ENCODE measurements around the gene UPF3A.

The UPF3A gene

DNA sequence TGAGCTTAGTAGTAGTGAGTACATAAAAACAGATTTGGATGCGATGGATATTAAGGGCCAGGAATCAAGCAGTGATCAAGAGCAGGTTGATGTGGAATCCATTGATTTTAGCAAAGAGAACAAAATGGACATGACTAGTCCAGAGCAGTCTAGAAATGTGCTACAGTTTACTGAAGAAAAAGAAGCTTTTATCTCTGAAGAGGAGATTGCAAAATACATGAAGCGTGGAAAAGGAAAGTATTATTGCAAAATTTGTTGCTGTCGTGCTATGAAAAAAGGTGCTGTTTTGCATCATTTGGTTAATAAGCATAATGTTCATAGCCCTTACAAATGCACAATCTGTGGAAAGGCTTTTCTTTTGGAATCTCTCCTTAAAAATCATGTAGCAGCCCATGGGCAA lies 44.3 kb downstream of the UPF3A start:
- Histone ChIP-seq H2BK15ac (ENCODE audit: low read length) (no peak overlapping the region), H3K4me3 (ENCODE audit: low read length in 2 of 2) (no peak overlapping the region), H3K18ac (ENCODE audit: low read length) (no peak overlapping the region), H2BK5ac (ENCODE audit: low read length) (no peak overlapping the region), H3K27ac (replicated peaks; ENCODE audit: low read length) (no peak overlapping the region), H4K8ac (ENCODE audit: low read depth, low read length) (no peak overlapping the region), H3K27me3 (ENCODE audit: control insufficient read depth in 3 of 3, insufficient read depth in 3 of 3, low read depth in 1 of 3, low read length in 3 of 3) (no peaks in the 10 kb centered on the region), H3K4me1 (ENCODE audit: control insufficient read depth in 2 of 2, insufficient read depth in 1 of 2, low read depth in 1 of 2, low read length in 2 of 2) (no peaks in the 10 kb centered on the region), H3K4ac (ENCODE audit: low read length) (no peak overlapping the region), H3K14ac (ENCODE audit: low read length) (no peak overlapping the region), H2AFZ (ENCODE audit: low read length) (no peak overlapping the region), H3K23ac (ENCODE audit: low read depth, low read length, poor library complexity) (no peak overlapping the region), H3K9me3 (replicated peaks in 1 of 2; ENCODE audit: control insufficient read depth in 2 of 2, insufficient read depth in 1 of 2, low read depth in 1 of 2, low read length in 2 of 2) (peaks cover 0 to 31% of the 10 kb centered on the region in 2 donors), H2BK12ac (ENCODE audit: low read length) (no peak overlapping the region), H3K79me1 (ENCODE audit: low read depth, low read length) (no peaks in the 10 kb centered on the region), H3K36me3 (replicated peaks in 1 of 2; ENCODE audit: control insufficient read depth in 2 of 2, insufficient read depth in 2 of 2, low read length in 2 of 2) (peaks cover 25 to 87% of the 10 kb centered on the region in 2 donors), H4K91ac (ENCODE audit: low read depth, low read length, poor library complexity) (no peak overlapping the region), H2AK5ac (ENCODE audit: low read depth, low read length) (no peak overlapping the region), H2BK120ac (ENCODE audit: low read depth, low read length) (no peak overlapping the region), H3K9ac (ENCODE audit: low read depth, low read length, poor library complexity) (no peak overlapping the region), H3K4me2 (ENCODE audit: insufficient read depth, low read length, poor library complexity, severe bottlenecking) (no peak overlapping the region)
- no CpG with 5 or more reads among the region's 3 CpGs for WGBS, 2 donors (ENCODE audit: extremely low coverage in 2 of 2, insufficient read length in 2 of 2, insufficient replicate concordance in 1 of 2)
- DNase-seq (ENCODE audit: low spot score): no peak

DNA sequence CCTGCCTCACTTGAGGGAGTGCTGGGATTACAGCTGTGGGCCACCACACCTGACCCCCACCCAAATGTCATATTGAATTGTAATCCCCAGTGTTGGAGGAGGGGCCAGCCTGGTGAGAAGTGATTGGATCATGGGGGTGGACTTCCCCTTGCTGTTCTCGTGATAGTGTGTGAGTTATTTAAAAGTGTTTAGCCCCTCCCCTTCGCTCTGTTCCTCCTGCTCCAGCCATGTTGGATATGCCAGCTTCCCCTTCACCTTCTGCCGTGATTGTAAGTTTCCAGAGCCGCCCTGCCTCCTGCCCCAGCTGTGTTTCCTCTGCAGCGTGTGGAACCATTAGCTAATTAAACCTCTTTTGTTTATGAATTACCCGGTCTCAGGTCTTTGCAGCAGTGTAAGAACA lies 46.6 kb downstream of the UPF3A start:
- Histone ChIP-seq H2BK15ac (ENCODE audit: low read length) (no peak overlapping the region), H3K9ac (ENCODE audit: low read depth, low read length, poor library complexity) (no peak overlapping the region), H3K27ac (replicated peaks; ENCODE audit: low read length) (no peak overlapping the region), H2BK5ac (ENCODE audit: low read length) (no peak overlapping the region), H3K4ac (ENCODE audit: low read length) (no peak overlapping the region), H3K27me3 (ENCODE audit: control insufficient read depth in 3 of 3, insufficient read depth in 3 of 3, low read depth in 1 of 3, low read length in 3 of 3) (no peaks in the 10 kb centered on the region), H2BK120ac (ENCODE audit: low read depth, low read length) (no peak overlapping the region), H2AK5ac (ENCODE audit: low read depth, low read length) (no peak overlapping the region), H3K4me3 (ENCODE audit: low read length in 2 of 2) (no peak overlapping the region), H2BK12ac (ENCODE audit: low read length) (no peak overlapping the region), H3K4me1 (ENCODE audit: control insufficient read depth in 2 of 2, insufficient read depth in 1 of 2, low read depth in 1 of 2, low read length in 2 of 2) (no peaks in the 10 kb centered on the region), H3K4me2 (ENCODE audit: insufficient read depth, low read length, poor library complexity, severe bottlenecking) (no peak overlapping the region), H3K9me3 (replicated peaks in 1 of 2; ENCODE audit: control insufficient read depth in 2 of 2, insufficient read depth in 1 of 2, low read depth in 1 of 2, low read length in 2 of 2) (peaks cover 0 to 15% of the 10 kb centered on the region in 2 donors), H3K23ac (ENCODE audit: low read depth, low read length, poor library complexity) (no peak overlapping the region), H3K14ac (ENCODE audit: low read length) (no peak overlapping the region), H3K79me1 (ENCODE audit: low read depth, low read length) (no peaks in the 10 kb centered on the region), H4K91ac (ENCODE audit: low read depth, low read length, poor library complexity) (no peak overlapping the region), H3K18ac (ENCODE audit: low read length) (no peak overlapping the region), H4K8ac (ENCODE audit: low read depth, low read length) (no peak overlapping the region), H3K36me3 (replicated peaks in 1 of 2; ENCODE audit: control insufficient read depth in 2 of 2, insufficient read depth in 2 of 2, low read length in 2 of 2) (peaks cover 21 to 69% of the 10 kb centered on the region in 2 donors), H2AFZ (ENCODE audit: low read length) (no peak overlapping the region)
- WGBS, 2 donors (ENCODE audit: extremely low coverage in 2 of 2, insufficient read length in 2 of 2, insufficient replicate concordance in 1 of 2): no CpG with 5 or more reads among the region's 6 CpGs
- no peak for DNase-seq (ENCODE audit: low spot score)

DNA sequence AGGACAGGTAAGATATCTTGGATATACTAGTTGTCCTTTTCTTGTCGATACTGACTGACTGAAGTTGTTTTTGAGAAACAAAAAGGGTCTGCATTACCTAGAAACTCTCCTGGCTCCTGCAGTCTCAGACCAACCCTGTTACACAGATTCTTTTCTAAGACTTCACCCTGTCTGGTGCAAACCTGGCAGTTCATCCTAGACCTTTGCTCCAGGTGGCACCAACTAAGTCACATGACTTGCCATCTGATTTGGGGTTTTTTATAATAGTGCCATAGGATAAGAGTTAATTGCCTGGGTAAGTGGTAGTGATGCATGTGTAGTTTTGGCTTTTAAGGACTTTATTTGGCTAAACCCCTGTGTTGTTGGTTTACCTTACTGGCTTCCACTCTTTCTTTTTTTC lies 47.2 kb downstream of the UPF3A start:
- Histone ChIP-seq H3K23ac (ENCODE audit: low read depth, low read length, poor library complexity) (no peak overlapping the region), H3K36me3 (replicated peaks in 1 of 2; ENCODE audit: control insufficient read depth in 2 of 2, insufficient read depth in 2 of 2, low read length in 2 of 2) (peaks cover 21 to 63% of the 10 kb centered on the region in 2 donors), H2BK5ac (ENCODE audit: low read length) (no peak overlapping the region), H3K79me1 (ENCODE audit: low read depth, low read length) (no peaks in the 10 kb centered on the region), H3K9ac (ENCODE audit: low read depth, low read length, poor library complexity) (no peak overlapping the region), H2BK12ac (ENCODE audit: low read length) (no peak overlapping the region), H2BK15ac (ENCODE audit: low read length) (no peak overlapping the region), H4K8ac (ENCODE audit: low read depth, low read length) (peak overlapping the region; percentile 70), H3K27me3 (ENCODE audit: control insufficient read depth in 3 of 3, insufficient read depth in 3 of 3, low read depth in 1 of 3, low read length in 3 of 3) (no peaks in the 10 kb centered on the region), H3K9me3 (replicated peaks in 1 of 2; ENCODE audit: control insufficient read depth in 2 of 2, insufficient read depth in 1 of 2, low read depth in 1 of 2, low read length in 2 of 2) (peaks cover 0 to 10% of the 10 kb centered on the region in 2 donors), H3K4me2 (ENCODE audit: insufficient read depth, low read length, poor library complexity, severe bottlenecking) (no peak overlapping the region), H3K4me1 (ENCODE audit: control insufficient read depth in 2 of 2, insufficient read depth in 1 of 2, low read depth in 1 of 2, low read length in 2 of 2) (peaks cover 0 to under 1% of the 10 kb centered on the region in 2 donors), H2AK5ac (ENCODE audit: low read depth, low read length) (no peak overlapping the region), H4K91ac (ENCODE audit: low read depth, low read length, poor library complexity) (no peak overlapping the region), H3K4me3 (ENCODE audit: low read length in 2 of 2) (no peak overlapping the region), H3K4ac (ENCODE audit: low read length) (no peak overlapping the region), H3K27ac (replicated peaks; ENCODE audit: low read length) (no peak overlapping the region), H3K18ac (ENCODE audit: low read length) (no peak overlapping the region), H2AFZ (ENCODE audit: low read length) (no peak overlapping the region), H3K14ac (ENCODE audit: low read length) (no peak overlapping the region), H2BK120ac (ENCODE audit: low read depth, low read length) (no peak overlapping the region)
- DNase-seq (ENCODE audit: low spot score): no peak
- WGBS, 2 donors (ENCODE audit: extremely low coverage in 2 of 2, insufficient read length in 2 of 2, insufficient replicate concordance in 1 of 2): no CpG with 5 or more reads among the region's 1 CpG

DNA sequence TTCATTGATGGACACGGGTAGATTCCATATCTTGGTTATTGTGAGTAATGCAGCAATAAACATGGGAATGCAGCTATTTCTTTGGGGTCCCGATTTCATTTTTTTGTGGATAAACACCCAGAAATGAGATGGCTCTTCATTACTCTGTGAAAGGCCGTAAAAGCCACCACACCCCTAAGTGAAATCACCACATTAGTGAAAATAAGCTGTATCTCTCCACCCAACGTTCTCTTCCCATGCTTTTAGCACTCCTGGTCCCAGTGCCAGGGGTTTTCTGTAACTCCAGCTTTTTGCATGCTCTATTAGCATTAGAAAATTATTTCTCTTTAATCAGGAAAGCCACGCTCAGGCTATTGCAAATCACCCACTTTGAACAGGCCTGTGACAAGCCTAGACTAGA lies 48.7 kb downstream of the UPF3A start:
- Histone ChIP-seq H2AFZ (ENCODE audit: low read length) (no peak overlapping the region), H2AK5ac (ENCODE audit: low read depth, low read length) (no peak overlapping the region), H3K9me3 (replicated peaks in 1 of 2; ENCODE audit: control insufficient read depth in 2 of 2, insufficient read depth in 1 of 2, low read depth in 1 of 2, low read length in 2 of 2) (no peaks in the 10 kb centered on the region), H3K14ac (ENCODE audit: low read length) (no peak overlapping the region), H2BK12ac (ENCODE audit: low read length) (no peak overlapping the region), H3K18ac (ENCODE audit: low read length) (no peak overlapping the region), H3K79me1 (ENCODE audit: low read depth, low read length) (no peaks in the 10 kb centered on the region), H2BK15ac (ENCODE audit: low read length) (no peak overlapping the region), H3K4me1 (ENCODE audit: control insufficient read depth in 2 of 2, insufficient read depth in 1 of 2, low read depth in 1 of 2, low read length in 2 of 2) (peaks cover 0 to 2% of the 10 kb centered on the region in 2 donors), H3K36me3 (replicated peaks in 1 of 2; ENCODE audit: control insufficient read depth in 2 of 2, insufficient read depth in 2 of 2, low read length in 2 of 2) (peaks cover 8 to 48% of the 10 kb centered on the region in 2 donors), H4K8ac (ENCODE audit: low read depth, low read length) (no peak overlapping the region), H4K91ac (ENCODE audit: low read depth, low read length, poor library complexity) (no peak overlapping the region), H3K23ac (ENCODE audit: low read depth, low read length, poor library complexity) (no peak overlapping the region), H2BK120ac (ENCODE audit: low read depth, low read length) (no peak overlapping the region), H3K9ac (ENCODE audit: low read depth, low read length, poor library complexity) (no peak overlapping the region), H3K4me3 (ENCODE audit: low read length in 2 of 2) (no peak overlapping the region), H3K27me3 (ENCODE audit: control insufficient read depth in 3 of 3, insufficient read depth in 3 of 3, low read depth in 1 of 3, low read length in 3 of 3) (no peaks in the 10 kb centered on the region), H2BK5ac (ENCODE audit: low read length) (no peak overlapping the region), H3K4me2 (ENCODE audit: insufficient read depth, low read length, poor library complexity, severe bottlenecking) (no peak overlapping the region), H3K27ac (replicated peaks; ENCODE audit: low read length) (no peak overlapping the region), H3K4ac (ENCODE audit: low read length) (no peak overlapping the region)
- DNase-seq (ENCODE audit: low spot score): no peak
- WGBS, 2 donors (ENCODE audit: extremely low coverage in 2 of 2, insufficient read length in 2 of 2, insufficient replicate concordance in 1 of 2): no CpG with 5 or more reads among the region's 5 CpGs
